ENCODE results near the gene RXFP4. TPM values are rescaled to one million over a fixed set of nuclear protein-coding genes. Genes with fewer than 3 reads are reported as not detected.

RXFP4 gene
- total RNA-seq, 1 experiment from 2014 or later, result not detected

GRCh38 chr1:155919801-155920200 is 21.6 kb upstream of the RXFP4 start:
- no peaks in the 10 kb centered on the region for H3K27me3 Mint-ChIP-seq (ENCODE audit: low read depth)
- H3K4me1 Mint-ChIP-seq, result no peaks in the 10 kb centered on the region
- Histone ChIP-seq H3K27ac (ENCODE audit: insufficient read length, low read depth, low read length) (no peak overlapping the region), H3K23me2 (ENCODE audit: insufficient read length, low read depth, low read length, poor library complexity, severe bottlenecking) (no peaks in the 10 kb centered on the region), H2AFZ (ENCODE audit: low read length) (no peak overlapping the region), H2BK12ac (ENCODE audit: insufficient read length, low read depth, low read length) (no peak overlapping the region), H4K8ac (replicated peaks; ENCODE audit: insufficient read length, low read depth, low read length) (no peak overlapping the region), H4K5ac (ENCODE audit: insufficient read length, low read depth, low read length) (no peak overlapping the region), H3K79me1 (ENCODE audit: insufficient read depth, low read depth, low read length, poor library complexity, severe bottlenecking) (no peaks in the 10 kb centered on the region), H3K14ac (ENCODE audit: insufficient read depth, low read length) (no peak overlapping the region), H4K20me1 (ENCODE audit: control insufficient read depth, insufficient read depth, insufficient read length) (no peaks in the 10 kb centered on the region), H3K4me2 (ENCODE audit: insufficient read depth, insufficient read length, low read length) (no peak overlapping the region), H3K56ac (ENCODE audit: insufficient read length, low read depth, low read length) (no peak overlapping the region), H3K9me3 (ENCODE audit: control insufficient read depth, low read depth, low read length) (no peaks in the 10 kb centered on the region), H2BK5ac (ENCODE audit: insufficient read length, low read length) (no peak overlapping the region), H4K91ac (ENCODE audit: insufficient read length, low read depth, low read length) (no peak overlapping the region), H3T11ph (ENCODE audit: low read length) (no peak overlapping the region), H3K27me3 (ENCODE audit: insufficient read depth, low read length) (no peaks in the 10 kb centered on the region), H3K4me1 (ENCODE audit: insufficient read depth, low read length) (no peaks in the 10 kb centered on the region), H2BK20ac (ENCODE audit: low read depth, low read length, poor library complexity, severe bottlenecking) (no peak overlapping the region), H3K9ac (ENCODE audit: extremely low read depth, insufficient read length, low read length) (no peak overlapping the region), H3K23ac (ENCODE audit: insufficient read length, low read depth, low read length) (no peak overlapping the region), H2BK120ac (ENCODE audit: low read depth, low read length, poor library complexity, severe bottlenecking) (no peak overlapping the region), H3K79me2 (ENCODE audit: insufficient read depth, low read length) (no peaks in the 10 kb centered on the region), H2AK5ac (ENCODE audit: insufficient read length, low read length) (no peak overlapping the region), H2BK15ac (ENCODE audit: low read depth, low read length) (no peak overlapping the region), H3K4ac (ENCODE audit: low read depth, low read length) (no peak overlapping the region), H3K18ac (ENCODE audit: insufficient read length, low read depth, low read length) (no peak overlapping the region)
- H3K9me3 Mint-ChIP-seq, result no peaks in the 10 kb centered on the region
- H3K4me3 Mint-ChIP-seq, result no peak overlapping the region
- no CpG with 5 or more reads among the region's 2 CpGs for WGBS (ENCODE audit: extremely low coverage, insufficient read length, low lambda C conversion rate)
- no peak for DNase-seq
- TF ChIP-seq CTCF (conservative IDR thresholded peaks at IDR 0.05), result no peak
- no peak overlapping the region for H3K27ac Mint-ChIP-seq
- peaks cover 58 to 93% (median 91%) of the 10 kb centered on the region in 3 experiments for H3K36me3 Mint-ChIP-seq (ENCODE audit: insufficient read depth in 1 of 3, low read depth in 3 of 3)
